GM23338 (cell line): ENCODE results near the gene ERF. TPM values are rescaled to one million over a fixed set of nuclear protein-coding genes. Genes with fewer than 3 reads are reported as not detected.

ENCODE experiments used
- ATAC-seq: fragments of 200-7000 bp; cut with Tn5 transposase; 3 replicates; pipeline ENCODE4 v1.9.1; 2020
- DNase-seq: peaks from one replicate; pipeline ENCODE4 v3.0.0-alpha.2; 2015; ENCODE audit warnings: low spot score
- H2AFZ ChIP-seq: fragments of 200-600 bp; sonication (generic); 2 replicates; pipeline ENCODE4 v1.8.0; 2016; ENCODE audit warnings: antibody characterized with exemption, mild to moderate bottlenecking, moderate library complexity
- H3F3A ChIP-seq: fragments of 200-600 bp; sonication (generic); replicated peaks from 2 replicates; pipeline ENCODE4 v1.8.0; 2017; ENCODE audit warnings: antibody characterized with exemption, mixed run types, low read depth
- H3K27ac ChIP-seq: fragments of 200-600 bp; sonication (generic); 2 replicates; pipeline ENCODE4 v1.6.1; 2016; ENCODE audit warnings: low read depth
- H3K27me3 ChIP-seq: fragments of 200-600 bp; sonication (generic); 2 replicates; pipeline ENCODE4 v1.8.0; 2016; ENCODE audit warnings: mild to moderate bottlenecking, mixed run types, moderate library complexity; ENCODE audit not compliant: insufficient read depth
- H3K36me3 ChIP-seq: fragments of 200-600 bp; sonication (generic); 2 replicates; pipeline ENCODE4 v1.8.0; 2016; ENCODE audit warnings: mild to moderate bottlenecking; ENCODE audit not compliant: insufficient read depth
- H3K4me1 ChIP-seq: fragments of 200-600 bp; sonication (generic); 2 replicates; pipeline ENCODE4 v1.8.0; 2016; ENCODE audit warnings: mild to moderate bottlenecking, moderate library complexity; ENCODE audit not compliant: insufficient read depth
- H3K4me2 ChIP-seq: fragments of 200-600 bp; sonication (generic); 2 replicates; pipeline ENCODE4 v1.7.1; 2017; ENCODE audit warnings: mixed run types
- H3K4me3 ChIP-seq: fragments of 200-600 bp; sonication (generic); 2 replicates; pipeline ENCODE4 v1.6.1; 2016; ENCODE audit warnings: mixed run types
- H3K79me2 ChIP-seq: fragments of 200-600 bp; sonication (generic); replicated peaks from 2 replicates; pipeline ENCODE4 v1.8.0; 2017; ENCODE audit warnings: mild to moderate bottlenecking; ENCODE audit not compliant: insufficient read depth
- H3K9me2 ChIP-seq: fragments of 200-600 bp; sonication (generic); 2 replicates; pipeline ENCODE4 v1.8.0; 2017; ENCODE audit not compliant: insufficient read depth
- H4K20me1 ChIP-seq: fragments of 200-600 bp; sonication (generic); replicated peaks from 2 replicates; pipeline ENCODE4 v1.8.0; 2017; ENCODE audit warnings: mild to moderate bottlenecking; ENCODE audit not compliant: insufficient read depth
- H3K27ac Mint-ChIP-seq: 2 replicates; pipeline ENCODE4 v1.8.0; 2020; ENCODE audit warnings: inconsistent platforms, mild to moderate bottlenecking, moderate library complexity, mixed read lengths
- H3K27me3 Mint-ChIP-seq: 3 replicates; pipeline ENCODE4 v1.8.0; 2022; ENCODE audit warnings: low read depth, mild to moderate bottlenecking, moderate library complexity, mixed read lengths, inconsistent platforms; ENCODE audit not compliant: insufficient read depth, poor library complexity
- H3K36me3 Mint-ChIP-seq: 3 replicates; pipeline ENCODE4 v1.8.0; 2021; ENCODE audit warnings: low read depth, mild to moderate bottlenecking, inconsistent platforms, moderate library complexity, mixed read lengths
- H3K4me1 Mint-ChIP-seq: 3 replicates; pipeline ENCODE4 v1.8.0; 2020; ENCODE audit warnings: mild to moderate bottlenecking, inconsistent platforms, mixed read lengths
- H3K4me3 Mint-ChIP-seq: 3 replicates; pipeline ENCODE4 v1.8.0; 2021; ENCODE audit warnings: moderate library complexity, mild to moderate bottlenecking, inconsistent platforms, mixed read lengths
- H3K9me3 Mint-ChIP-seq: 3 replicates; pipeline ENCODE4 v1.8.0; 2020; ENCODE audit warnings: moderate library complexity, mild to moderate bottlenecking, inconsistent platforms, mixed read lengths
- CREB1 ChIP-seq: fragments of 250-450 bp; sonication (Bioruptor Pico); IDR thresholded peaks from 2 replicates; pipeline ENCODE4 v1.5.0; 2020; ENCODE audit warnings: low read depth, mild to moderate bottlenecking, moderate library complexity
- CTCF ChIP-seq, 2 experiments: fragments of 200-600 bp in 1 of 2; sonication (generic) in 1 of 2; conservative IDR thresholded peaks; 2 replicates each; pipeline versions ENCODE4 v1.5.1 to v1.6.1; 2016 to 2017; ENCODE audit warnings: antibody characterized with exemption in 2 of 2, low read depth in 2 of 2, mild to moderate bottlenecking in 2 of 2, moderate library complexity in 1 of 2
- EZH2 ChIP-seq: fragments of 200-600 bp; sonication (generic); IDR thresholded peaks from one replicate; pipeline ENCODE4 v1.8.0; 2017; ENCODE audit warnings: antibody characterized with exemption, mild to moderate bottlenecking, low read depth; ENCODE audit not compliant: unreplicated experiment
- EZH2phosphoT487 ChIP-seq: fragments of 200-600 bp; sonication (generic); IDR thresholded peaks from one replicate; pipeline ENCODE4 v1.8.1; 2018; ENCODE audit warnings: antibody characterized with exemption; ENCODE audit not compliant: unreplicated experiment
- JUNB ChIP-seq: IDR thresholded peaks from one replicate; pipeline ENCODE4 v1.6.1; 2016; ENCODE audit warnings: antibody characterized with exemption; ENCODE audit not compliant: unreplicated experiment
- NANOG ChIP-seq: IDR thresholded peaks from 2 replicates; pipeline ENCODE4 v1.6.1; 2016; ENCODE audit warnings: antibody characterized with exemption, borderline replicate concordance
- POLR2AphosphoS5 ChIP-seq: IDR thresholded peaks from 2 replicates; pipeline ENCODE4 v1.6.1; 2016; ENCODE audit warnings: antibody characterized with exemption, low read depth
- STAT1 ChIP-seq: IDR thresholded peaks from one replicate; pipeline ENCODE4 v1.6.1; 2016; ENCODE audit warnings: antibody characterized with exemption; ENCODE audit not compliant: unreplicated experiment
- ZNF114 ChIP-seq: fragments of 250-450 bp; sonication (Bioruptor Pico); IDR thresholded peaks from 2 replicates; pipeline ENCODE4 v1.5.0; 2020; ENCODE audit warnings: mild to moderate bottlenecking, moderate library complexity
- ZNF331 ChIP-seq: fragments of 250-450 bp; sonication (Bioruptor Pico); IDR thresholded peaks from 2 replicates; pipeline ENCODE4 v1.5.0; 2020; ENCODE audit warnings: low read depth, mild to moderate bottlenecking, moderate library complexity
- polyA plus RNA-seq: library from polyadenylated mRNA; unstranded; fragments of >200 nt; fragmentation: Nextera tagmentation; extraction: Ambion mirVana; gene quantifications from 2 replicates; pipeline ENCODE4 v1.2.1, GENCODE V29; 2016
- total RNA-seq: library from RNA; depleted of rRNA; stranded (reverse); fragments of >200 nt; shearing (Covaris generic); gene quantifications from 2 replicates; pipeline ENCODE4 v1.2.3, GENCODE V29; 2014
- TF ChIP-seq, protein P1 (sequence below): fragments of 250-450 bp; sonication (Bioruptor Pico); IDR thresholded peaks from 2 replicates; pipeline ENCODE4 v1.5.0; 2020; ENCODE audit warnings: mild to moderate bottlenecking, moderate library complexity
- TF ChIP-seq, protein P2 (sequence below): IDR thresholded peaks from one replicate; pipeline ENCODE4 v1.6.1; 2018; ENCODE audit warnings: antibody characterized with exemption; ENCODE audit not compliant: unreplicated experiment
- TF ChIP-seq, protein P3 (sequence below): IDR thresholded peaks from 2 replicates; pipeline ENCODE4 v1.6.1; 2016; ENCODE audit warnings: antibody characterized with exemption

The ERF gene
- total and polyA plus RNA-seq, 2 experiments from 2014 or later: 29.4 to 49.4 TPM

DNA sequence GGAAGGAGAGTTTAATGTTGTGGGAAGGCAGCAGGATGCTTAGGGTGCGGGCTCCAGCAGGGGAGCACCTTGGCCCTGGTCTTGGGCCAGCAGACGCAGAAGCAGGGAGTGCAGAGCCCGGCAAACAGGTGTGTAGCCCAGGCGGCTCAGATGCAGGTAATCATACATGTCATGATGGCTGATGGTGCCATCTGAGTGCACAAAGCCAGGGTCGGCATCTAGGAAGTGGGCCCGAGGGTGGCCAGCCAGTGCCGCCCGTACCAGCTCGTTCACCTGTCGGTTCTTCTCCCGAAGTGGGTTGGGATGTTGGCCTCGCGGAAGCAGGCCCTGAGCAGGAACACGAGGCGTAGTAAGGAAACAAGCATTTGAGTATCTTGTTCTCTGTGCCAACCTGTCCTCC lies 42.1 kb upstream of the ERF start:
- Histone ChIP-seq H3K9me2 (no peaks in the 10 kb centered on the region), H3K27me3 (no peaks in the 10 kb centered on the region), H2AFZ (no peak overlapping the region), H3K4me2 (no peak overlapping the region), H3K79me2 (peaks cover 9% of the 10 kb centered on the region), H3K36me3 (no peaks in the 10 kb centered on the region), H3K4me1 (peaks cover 11% of the 10 kb centered on the region), H3K27ac (no peak overlapping the region), H3F3A (peaks cover 23% of the 10 kb centered on the region), H3K4me3 (no peak overlapping the region), H4K20me1 (peaks cover 13% of the 10 kb centered on the region)
- Mint-ChIP-seq H3K9me3 (no peaks in the 10 kb centered on the region), H3K27ac (no peak overlapping the region), H3K4me1 (peaks cover 21% of the 10 kb centered on the region), H3K27me3 (peaks cover 6% of the 10 kb centered on the region), H3K4me3 (no peak overlapping the region), H3K36me3 (peaks cover 34% of the 10 kb centered on the region)
- TF ChIP-seq CREB1 (no peak), EZH2 (no peak), CTCF (conservative IDR thresholded peaks at IDR 0.05; ENCODE audit: low read depth in 2 of 2) (no peak), JUNB (no peak), NANOG (no peak), EZH2phosphoT487 (no peak), STAT1 (no peak), POLR2AphosphoS5 (no peak), ZNF331 (no peak), ZNF114 (CRISPR knock-in tag) (no peak)
- TF ChIP-seq, protein P1, sequence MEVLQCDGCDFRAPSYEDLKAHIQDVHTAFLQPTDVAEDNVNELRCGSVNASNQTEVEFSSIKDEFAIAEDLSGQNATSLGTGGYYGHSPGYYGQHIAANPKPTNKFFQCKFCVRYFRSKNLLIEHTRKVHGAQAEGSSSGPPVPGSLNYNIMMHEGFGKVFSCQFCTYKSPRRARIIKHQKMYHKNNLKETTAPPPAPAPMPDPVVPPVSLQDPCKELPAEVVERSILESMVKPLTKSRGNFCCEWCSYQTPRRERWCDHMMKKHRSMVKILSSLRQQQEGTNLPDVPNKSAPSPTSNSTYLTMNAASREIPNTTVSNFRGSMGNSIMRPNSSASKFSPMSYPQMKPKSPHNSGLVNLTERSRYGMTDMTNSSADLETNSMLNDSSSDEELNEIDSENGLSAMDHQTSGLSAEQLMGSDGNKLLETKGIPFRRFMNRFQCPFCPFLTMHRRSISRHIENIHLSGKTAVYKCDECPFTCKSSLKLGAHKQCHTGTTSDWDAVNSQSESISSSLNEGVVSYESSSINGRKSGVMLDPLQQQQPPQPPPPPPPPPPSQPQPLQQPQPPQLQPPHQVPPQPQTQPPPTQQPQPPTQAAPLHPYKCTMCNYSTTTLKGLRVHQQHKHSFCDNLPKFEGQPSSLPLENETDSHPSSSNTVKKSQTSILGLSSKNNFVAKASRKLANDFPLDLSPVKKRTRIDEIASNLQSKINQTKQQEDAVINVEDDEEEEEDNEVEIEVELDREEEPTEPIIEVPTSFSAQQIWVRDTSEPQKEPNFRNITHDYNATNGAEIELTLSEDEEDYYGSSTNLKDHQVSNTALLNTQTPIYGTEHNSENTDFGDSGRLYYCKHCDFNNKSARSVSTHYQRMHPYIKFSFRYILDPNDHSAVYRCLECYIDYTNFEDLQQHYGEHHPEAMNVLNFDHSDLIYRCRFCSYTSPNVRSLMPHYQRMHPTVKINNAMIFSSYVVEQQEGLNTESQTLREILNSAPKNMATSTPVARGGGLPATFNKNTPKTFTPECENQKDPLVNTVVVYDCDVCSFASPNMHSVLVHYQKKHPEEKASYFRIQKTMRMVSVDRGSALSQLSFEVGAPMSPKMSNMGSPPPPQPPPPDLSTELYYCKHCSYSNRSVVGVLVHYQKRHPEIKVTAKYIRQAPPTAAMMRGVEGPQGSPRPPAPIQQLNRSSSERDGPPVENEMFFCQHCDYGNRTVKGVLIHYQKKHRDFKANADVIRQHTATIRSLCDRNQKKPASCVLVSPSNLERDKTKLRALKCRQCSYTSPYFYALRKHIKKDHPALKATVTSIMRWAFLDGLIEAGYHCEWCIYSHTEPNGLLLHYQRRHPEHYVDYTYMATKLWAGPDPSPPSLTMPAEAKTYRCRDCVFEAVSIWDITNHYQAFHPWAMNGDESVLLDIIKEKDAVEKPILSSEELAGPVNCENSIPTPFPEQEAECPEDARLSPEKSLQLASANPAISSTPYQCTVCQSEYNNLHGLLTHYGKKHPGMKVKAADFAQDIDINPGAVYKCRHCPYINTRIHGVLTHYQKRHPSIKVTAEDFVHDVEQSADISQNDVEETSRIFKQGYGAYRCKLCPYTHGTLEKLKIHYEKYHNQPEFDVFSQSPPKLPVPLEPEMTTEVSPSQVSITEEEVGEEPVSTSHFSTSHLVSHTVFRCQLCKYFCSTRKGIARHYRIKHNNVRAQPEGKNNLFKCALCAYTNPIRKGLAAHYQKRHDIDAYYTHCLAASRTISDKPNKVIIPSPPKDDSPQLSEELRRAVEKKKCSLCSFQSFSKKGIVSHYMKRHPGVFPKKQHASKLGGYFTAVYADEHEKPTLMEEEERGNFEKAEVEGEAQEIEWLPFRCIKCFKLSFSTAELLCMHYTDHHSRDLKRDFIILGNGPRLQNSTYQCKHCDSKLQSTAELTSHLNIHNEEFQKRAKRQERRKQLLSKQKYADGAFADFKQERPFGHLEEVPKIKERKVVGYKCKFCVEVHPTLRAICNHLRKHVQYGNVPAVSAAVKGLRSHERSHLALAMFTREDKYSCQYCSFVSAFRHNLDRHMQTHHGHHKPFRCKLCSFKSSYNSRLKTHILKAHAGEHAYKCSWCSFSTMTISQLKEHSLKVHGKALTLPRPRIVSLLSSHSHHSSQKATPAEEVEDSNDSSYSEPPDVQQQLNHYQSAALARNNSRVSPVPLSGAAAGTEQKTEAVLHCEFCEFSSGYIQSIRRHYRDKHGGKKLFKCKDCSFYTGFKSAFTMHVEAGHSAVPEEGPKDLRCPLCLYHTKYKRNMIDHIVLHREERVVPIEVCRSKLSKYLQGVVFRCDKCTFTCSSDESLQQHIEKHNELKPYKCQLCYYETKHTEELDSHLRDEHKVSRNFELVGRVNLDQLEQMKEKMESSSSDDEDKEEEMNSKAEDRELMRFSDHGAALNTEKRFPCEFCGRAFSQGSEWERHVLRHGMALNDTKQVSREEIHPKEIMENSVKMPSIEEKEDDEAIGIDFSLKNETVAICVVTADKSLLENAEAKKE (CRISPR knock-in tag): no peak
- TF ChIP-seq, protein P2, sequence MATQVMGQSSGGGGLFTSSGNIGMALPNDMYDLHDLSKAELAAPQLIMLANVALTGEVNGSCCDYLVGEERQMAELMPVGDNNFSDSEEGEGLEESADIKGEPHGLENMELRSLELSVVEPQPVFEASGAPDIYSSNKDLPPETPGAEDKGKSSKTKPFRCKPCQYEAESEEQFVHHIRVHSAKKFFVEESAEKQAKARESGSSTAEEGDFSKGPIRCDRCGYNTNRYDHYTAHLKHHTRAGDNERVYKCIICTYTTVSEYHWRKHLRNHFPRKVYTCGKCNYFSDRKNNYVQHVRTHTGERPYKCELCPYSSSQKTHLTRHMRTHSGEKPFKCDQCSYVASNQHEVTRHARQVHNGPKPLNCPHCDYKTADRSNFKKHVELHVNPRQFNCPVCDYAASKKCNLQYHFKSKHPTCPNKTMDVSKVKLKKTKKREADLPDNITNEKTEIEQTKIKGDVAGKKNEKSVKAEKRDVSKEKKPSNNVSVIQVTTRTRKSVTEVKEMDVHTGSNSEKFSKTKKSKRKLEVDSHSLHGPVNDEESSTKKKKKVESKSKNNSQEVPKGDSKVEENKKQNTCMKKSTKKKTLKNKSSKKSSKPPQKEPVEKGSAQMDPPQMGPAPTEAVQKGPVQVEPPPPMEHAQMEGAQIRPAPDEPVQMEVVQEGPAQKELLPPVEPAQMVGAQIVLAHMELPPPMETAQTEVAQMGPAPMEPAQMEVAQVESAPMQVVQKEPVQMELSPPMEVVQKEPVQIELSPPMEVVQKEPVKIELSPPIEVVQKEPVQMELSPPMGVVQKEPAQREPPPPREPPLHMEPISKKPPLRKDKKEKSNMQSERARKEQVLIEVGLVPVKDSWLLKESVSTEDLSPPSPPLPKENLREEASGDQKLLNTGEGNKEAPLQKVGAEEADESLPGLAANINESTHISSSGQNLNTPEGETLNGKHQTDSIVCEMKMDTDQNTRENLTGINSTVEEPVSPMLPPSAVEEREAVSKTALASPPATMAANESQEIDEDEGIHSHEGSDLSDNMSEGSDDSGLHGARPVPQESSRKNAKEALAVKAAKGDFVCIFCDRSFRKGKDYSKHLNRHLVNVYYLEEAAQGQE: no peak
- TF ChIP-seq, protein P3, sequence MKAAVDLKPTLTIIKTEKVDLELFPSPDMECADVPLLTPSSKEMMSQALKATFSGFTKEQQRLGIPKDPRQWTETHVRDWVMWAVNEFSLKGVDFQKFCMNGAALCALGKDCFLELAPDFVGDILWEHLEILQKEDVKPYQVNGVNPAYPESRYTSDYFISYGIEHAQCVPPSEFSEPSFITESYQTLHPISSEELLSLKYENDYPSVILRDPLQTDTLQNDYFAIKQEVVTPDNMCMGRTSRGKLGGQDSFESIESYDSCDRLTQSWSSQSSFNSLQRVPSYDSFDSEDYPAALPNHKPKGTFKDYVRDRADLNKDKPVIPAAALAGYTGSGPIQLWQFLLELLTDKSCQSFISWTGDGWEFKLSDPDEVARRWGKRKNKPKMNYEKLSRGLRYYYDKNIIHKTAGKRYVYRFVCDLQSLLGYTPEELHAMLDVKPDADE: no peak
- ATAC-seq (no peak), DNase-seq (no peak)
